GM15510 (cell line): ENCODE measurements around the gene RRAGC.

ENCODE experiments used
- POLR2A ChIP-seq: IDR thresholded peaks from 3 replicates; pipeline ENCODE4 v1.6.1; 2011; ENCODE audit warnings: borderline replicate concordance; ENCODE audit not compliant: insufficient read length; ENCODE audit errors: extremely low read depth

Gene RRAGC, protein sequence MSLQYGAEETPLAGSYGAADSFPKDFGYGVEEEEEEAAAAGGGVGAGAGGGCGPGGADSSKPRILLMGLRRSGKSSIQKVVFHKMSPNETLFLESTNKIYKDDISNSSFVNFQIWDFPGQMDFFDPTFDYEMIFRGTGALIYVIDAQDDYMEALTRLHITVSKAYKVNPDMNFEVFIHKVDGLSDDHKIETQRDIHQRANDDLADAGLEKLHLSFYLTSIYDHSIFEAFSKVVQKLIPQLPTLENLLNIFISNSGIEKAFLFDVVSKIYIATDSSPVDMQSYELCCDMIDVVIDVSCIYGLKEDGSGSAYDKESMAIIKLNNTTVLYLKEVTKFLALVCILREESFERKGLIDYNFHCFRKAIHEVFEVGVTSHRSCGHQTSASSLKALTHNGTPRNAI

DNA sequence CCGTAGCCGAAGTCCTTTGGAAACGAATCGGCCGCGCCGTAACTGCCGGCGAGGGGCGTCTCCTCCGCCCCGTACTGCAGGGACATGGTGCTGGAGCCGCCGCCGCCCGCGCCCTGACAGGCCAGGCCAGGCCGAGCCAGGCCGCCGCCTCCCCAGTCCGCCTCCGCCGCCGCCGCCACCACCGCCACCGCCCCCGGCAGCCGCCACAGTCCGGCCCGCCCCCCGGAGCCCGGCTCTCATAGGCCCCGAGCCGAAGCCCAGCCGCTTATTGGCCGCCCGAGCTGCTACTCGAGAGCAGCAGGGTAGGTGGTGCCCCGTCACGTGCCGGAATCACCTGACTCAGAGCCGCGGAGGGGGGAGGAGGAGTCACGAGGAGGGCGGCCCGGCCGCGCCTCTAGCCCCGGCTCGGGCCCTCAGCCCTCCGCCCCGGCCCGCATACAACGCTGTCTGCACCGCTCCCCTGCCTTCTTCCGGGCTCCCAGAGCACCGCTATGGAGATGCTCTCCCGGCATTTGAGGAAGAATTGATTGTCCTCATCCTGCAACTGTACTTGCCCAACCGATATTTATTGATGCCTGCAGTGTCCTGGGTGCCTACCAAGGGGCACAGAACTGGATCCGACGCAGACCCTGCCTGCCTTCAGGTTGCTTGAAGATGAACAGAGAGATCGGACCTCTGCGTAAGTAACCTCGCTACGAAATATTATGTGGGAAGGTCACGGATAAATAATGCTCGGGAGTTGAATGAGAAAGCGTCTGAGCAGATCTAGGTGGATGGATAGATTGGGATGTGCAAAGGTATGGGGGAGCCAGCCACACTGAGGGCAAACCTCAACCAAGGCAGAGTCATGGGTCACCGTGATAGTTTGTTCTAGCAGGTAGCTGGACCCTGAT, at the start of gene RRAGC:
TSS of gene RRAGC (minus strand) at position 212 of the 893 bp plus-strand sequence. CDS start at position 86, 126 bp downstream.
- peak; percentile 59 for TF ChIP-seq POLR2A

DNA sequence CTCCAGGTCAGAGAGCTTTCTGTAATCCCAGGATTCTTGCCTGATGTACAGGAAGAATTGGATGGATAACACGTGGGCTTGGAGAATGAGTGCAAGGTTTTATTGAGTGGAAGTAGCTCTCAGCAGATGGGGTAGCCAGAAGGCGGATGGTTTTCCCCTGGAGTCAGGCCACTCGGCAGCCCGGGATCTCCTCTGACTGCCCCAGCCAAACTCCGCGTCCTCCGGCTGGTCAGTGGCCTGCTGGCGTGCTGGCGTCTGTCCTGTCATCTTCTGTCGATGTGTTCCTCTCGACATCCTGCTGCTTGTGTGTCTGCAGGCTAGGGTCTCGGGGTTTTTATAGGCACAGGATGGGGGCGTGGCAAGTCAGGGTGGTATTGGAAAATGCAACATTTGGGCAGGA, 49.2 kb upstream of the RRAGC start:
- TF ChIP-seq POLR2A, result no peak

GRCh38 chr1:38905985-38906384, 46.4 kb upstream of the RRAGC start:
- TF ChIP-seq POLR2A, result no peak

DNA sequence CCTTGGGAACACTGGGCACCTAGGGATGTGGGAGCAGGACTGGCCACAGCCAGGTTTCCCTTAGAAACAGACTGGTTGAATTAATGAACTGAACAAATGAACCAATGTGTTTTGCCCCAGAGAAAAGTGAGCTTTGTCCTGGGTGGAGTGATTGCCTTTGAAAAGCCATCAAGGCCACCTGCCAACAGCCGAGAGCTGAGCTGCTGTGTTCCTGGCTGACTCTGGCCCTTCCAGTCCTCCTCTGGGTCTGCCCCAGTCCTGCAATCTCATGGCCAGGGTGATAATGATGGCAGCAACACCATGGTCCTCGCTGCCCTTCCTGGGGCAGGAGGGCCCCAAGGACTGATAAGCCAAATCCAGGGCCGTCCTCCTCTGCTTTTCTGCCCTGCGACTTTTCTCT, 40.0 kb upstream of the RRAGC start:
- no peak for TF ChIP-seq POLR2A

DNA sequence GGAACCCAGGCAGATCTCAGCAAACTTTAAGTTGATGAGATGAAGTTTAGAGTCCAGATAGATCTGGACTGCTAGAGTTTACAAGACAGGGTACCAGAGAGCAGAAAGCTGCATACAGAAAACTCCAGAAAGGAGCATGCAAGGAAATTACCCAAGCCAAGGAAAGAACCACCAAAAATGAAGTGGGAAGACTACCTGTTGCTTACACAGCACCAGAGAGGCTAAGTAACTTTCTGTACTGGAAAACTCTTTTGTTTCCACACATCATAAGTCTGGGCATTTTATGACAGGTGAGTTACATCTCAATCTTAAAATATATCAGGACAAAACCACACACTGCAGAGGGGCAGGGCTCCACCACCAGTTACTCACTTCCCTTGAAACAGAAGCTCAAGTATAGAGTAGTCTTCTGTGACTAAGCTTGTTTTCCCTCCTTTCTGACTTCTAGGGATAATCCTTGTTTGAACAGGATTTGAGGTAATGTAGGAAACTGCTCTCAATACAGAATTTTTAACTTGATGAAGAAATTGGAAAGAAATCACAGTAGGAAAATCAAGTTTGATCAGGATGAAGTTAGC, 39.2 kb upstream of the RRAGC start:
- TF ChIP-seq POLR2A, result no peak

DNA sequence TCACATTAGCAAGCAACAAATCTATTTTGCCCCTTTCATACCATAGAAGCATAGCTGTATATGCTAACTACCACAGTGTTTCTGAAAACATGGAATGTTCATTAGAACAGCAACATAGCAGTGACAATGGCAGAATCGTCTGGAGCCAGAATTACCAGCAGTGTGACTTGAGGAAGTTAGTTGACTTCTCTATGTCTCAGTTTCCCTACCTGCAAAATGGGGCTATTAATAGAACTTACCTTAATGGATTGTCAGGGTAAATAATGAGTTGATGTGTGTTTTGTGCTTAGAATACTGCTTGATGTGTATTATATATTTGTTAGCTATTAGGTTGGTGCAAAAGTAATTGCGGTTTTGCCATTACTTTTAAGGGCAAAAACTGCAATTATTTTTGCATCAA, 36.6 kb upstream of the RRAGC start:
- no peak for TF ChIP-seq POLR2A

GRCh38 chr1:38892976-38893375, 33.4 kb upstream of the RRAGC start:
- no peak for TF ChIP-seq POLR2A

- TF ChIP-seq POLR2A, result no peak
Measured at GRCh38 chr1:38891753-38892152, 32.2 kb upstream of the RRAGC start.

- TF ChIP-seq POLR2A, result no peak
Measured at GRCh38 chr1:38889589-38889988, 30.0 kb upstream of the RRAGC start.

- no peak for TF ChIP-seq POLR2A
Measured at GRCh38 chr1:38888423-38889333, 29.1 kb upstream of the RRAGC start.

DNA sequence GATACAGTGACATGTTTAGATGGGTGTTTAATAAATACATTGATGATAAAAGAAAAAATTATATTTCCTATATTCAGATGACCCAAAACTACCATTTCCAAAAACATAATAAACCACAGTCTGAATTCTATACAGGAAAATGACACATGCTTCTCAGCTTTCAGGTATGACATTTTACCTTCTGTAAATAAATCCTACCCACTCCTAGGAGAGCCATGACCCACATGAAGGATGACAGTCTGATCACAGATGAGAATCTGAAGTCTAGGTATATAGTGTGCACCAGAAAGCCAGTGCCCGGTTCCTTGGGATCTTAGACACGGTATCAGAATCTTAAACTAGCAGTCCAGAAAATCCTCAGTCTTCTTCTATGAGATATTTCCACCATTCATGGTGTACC, 25.5 kb upstream of the RRAGC start:
- TF ChIP-seq POLR2A, result no peak

GRCh38 chr1:38881487-38881886, 21.9 kb upstream of the RRAGC start, which contains the start of gene GJA9:
TSS of gene GJA9 (minus strand) at chr1:38881587. CDS start at chr1:38876098, 5,489 bp downstream.
- TF ChIP-seq POLR2A, result no peak

DNA sequence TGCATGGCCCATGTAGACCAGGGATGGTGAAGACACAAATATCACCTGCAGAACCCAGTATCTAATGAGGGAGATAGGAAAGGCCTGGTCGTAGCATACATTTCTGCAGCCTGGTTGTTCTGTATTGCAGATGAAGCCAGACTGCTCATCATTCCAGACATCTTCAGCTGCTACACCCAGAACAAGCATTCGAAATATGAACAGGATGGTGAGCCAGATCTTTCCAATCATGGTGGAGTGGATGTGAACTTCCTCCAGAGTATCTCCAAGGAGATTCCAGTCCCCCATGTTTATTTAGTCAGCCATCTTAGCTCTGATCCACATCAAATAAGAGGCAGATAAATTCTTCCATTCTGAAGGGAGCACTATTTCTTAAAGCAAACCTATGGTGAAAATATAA, 16.2 kb upstream of the RRAGC start:
- no peak for TF ChIP-seq POLR2A

DNA sequence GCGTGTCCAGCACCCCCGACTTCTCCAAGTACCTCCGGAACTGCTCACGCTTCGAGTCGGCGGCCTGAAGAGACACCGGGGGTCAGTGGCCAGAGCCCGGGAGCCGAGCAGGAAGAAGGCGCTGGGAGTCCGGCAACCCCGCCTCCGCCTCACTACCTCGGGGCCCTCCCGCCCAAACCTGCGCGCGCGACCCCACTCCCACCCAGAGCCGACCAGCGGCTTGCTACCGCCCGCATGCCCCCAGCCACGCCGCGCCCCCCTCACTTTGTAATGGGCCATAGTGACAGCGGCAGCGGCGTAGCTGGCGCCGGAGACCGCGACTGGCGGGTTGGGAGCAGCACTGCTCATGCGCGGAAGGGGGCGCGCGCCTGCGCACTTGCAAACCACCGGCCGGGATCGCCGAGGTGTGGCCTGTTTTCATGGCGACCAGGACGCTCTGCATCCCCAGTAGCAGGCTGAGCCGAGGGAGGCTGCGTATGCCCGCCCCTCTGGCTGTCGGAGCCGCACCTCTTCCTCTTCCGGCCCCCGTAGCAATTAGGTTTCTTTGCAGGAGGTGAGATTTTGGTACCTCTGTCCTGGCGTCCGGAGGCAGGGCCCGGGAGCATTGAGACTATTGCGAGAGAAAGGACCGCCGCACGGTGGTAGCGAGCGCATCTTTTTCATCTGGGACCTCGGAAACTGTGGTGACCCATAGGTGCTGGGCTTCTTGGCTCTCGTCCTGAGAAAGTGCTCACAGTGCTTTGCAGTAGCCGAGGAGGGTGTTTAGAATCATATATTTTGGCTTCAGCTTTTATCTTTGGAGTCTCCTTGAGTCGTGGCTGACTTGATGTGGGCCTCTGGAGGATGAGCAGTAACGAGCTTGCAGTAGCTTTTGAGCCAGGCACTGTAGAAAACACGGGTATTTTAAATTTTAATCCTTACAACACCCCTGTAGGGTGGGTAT, 13.7 kb upstream of the RRAGC start, which contains the start of gene MYCBP:
TSS of gene MYCBP (minus strand) at position 322 of the 943 bp plus-strand sequence. CDS start at position 279, 43 bp downstream.
- peak; percentile 80 for TF ChIP-seq POLR2A
